HG03342 (cell line): ENCODE results near the gene CYSTM1.
"Not testable (repeated sequence)": the region's sequence is repeated elsewhere in the genome, so short reads cannot be mapped to it uniquely, and the experiment has no call there.

Experiments
- ATAC-seq: cut with Tn5 transposase; IDR thresholded peaks from one replicate; pipeline ENCODE4 v1.9.1; 2021; ENCODE audit warnings: mild to moderate bottlenecking, moderate library complexity; ENCODE audit not compliant: unreplicated experiment

CYSTM1 gene

DNA sequence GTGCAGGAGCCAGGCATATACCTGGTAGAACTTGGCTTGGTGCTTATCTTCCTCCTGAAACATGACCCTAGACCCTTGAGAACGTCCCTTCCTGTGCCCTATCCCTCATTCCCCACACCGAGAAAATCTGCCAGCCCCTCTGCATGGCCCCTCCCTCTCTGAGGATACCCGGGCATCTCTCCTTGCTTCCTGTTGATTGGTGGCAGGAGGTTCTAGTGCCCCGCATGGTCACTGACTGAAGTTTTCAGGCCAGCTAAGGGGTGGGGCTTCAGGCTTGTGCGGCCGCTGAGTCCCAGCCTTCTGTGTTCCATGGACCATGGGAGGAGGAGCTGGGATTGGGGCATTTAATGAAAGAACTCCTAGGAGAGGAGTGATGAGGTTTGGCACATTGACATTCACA lies 26.5 kb upstream of the CYSTM1 start:
- no peak for ATAC-seq

DNA sequence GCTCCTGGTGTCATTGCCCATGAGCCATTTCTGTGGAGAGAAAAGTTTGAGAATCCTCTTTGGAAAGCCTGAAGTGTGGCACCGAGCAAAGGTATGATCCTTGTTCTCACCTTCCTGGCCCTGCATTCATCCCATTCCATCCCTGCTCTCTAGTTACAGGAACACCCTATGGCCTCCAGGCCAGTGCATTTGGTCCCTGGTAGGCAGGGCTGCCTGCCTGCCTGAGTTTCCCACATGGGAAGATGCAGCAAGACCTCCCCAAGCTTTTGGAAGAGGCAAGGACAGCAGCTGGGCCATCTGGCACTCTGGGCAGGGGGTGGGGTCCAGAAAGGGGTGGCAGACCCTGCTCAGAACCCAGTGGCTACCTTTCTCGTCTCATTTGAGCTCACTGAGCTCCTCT lies 24.8 kb upstream of the CYSTM1 start:
- ATAC-seq: no peak

DNA sequence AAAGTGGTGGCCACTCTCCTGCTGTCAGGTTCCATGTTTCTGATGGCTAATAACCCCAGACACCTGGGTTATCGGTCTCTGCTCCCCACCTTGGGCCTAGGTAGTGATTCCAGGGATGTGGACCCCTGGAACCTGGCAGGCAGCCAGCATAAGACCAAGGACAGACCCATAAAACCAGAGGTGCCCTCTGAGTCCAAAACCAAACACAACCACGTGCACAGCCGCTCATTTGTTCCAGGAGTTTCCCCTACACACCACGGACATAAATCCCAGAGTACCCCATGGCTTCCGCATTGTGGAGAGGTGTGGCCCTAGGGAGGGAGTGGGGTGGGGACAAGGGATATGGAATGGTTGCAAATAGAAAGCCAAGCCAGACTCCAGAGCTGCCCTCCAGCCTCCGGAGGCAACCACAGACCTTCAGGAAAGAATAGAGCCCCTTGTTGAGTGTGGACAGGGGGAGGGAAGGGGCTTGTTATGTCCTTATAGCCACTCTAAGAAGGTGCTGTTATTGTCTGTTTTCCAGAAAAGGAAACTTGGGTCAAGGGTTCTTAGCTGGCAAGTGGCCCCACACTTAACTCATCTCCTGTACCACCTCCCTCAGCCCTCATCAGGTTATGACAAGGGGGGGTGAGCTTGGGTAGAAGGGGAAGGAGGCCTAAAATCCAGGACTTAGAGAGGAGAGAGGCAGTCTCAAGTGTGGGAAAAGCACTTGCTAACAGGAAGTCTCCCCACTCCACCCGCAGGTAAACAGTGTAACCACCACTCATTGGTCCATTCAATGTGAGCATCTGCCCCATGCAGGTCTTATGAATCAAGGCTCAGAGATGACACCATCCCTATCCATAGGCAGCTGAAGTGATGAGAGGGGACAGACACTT lies 23.6 kb upstream of the CYSTM1 start:
- ATAC-seq: no peak

DNA sequence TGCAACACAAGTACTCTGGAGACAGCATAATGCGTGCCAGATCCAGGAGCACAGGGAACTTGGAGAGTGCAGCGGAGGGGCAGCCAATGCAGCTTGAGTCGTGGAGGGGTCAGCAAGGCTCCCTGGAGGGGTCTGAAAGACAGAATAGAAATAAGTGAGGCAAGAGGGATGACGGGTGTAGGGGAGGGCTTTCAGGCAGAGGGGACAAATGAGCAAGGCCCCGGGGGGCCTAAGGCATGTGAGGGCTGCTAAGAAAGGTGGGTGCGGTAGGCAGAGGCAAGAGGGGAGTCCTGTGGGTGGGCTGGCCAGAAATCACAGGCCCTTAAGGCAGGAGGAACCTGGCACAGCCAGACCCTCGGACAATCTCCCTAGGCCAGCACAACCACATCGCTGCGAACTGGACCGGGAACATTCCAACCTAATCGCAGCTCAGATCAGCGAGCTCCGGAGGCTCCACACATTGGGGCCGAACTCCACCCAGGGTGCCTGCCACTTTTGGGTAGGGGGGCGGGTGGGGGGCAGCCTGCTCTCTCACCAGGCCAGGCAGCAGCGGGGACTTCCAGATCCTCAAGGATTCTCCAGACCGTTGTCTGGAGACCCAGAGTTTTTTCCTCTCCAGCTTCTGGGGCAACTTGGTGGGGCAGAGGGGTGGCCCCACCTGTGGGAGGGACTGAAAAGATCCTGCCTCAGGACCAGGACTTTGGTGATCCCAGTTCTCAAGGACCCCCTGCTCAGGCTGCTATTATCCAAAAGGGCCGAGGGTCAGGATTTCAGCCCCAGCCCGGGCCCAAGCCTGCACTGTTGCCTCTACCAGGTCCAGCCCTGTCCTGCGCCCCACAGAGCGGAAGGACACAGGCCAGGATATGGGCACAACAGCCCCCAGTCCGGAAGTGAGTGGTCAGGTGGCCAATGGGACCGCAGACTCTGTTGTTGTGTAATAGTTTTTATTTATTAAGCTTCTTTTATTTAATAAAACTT lies 22.7 kb upstream of the CYSTM1 start:
- ATAC-seq: no peak

DNA sequence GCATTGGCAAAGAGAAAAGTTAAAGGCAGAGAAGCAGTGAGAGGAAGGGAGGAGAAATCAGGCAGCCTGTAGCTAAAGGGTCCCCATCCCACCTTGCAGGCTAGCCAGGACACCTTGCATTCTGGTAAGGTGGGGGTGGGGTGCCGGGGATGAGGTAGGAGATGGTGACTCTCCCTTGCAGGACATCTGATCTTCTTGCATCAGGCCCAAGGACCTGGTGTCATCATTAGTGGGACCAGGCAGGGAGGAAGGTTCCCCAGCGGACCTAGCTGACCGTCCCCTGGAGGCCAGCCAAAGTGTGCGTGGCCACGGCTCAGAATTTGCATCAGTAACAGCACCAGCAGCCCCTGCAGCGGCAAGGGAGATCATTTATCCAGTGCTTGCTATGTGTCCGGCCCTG lies 21.7 kb upstream of the CYSTM1 start:
- no peak for ATAC-seq

DNA sequence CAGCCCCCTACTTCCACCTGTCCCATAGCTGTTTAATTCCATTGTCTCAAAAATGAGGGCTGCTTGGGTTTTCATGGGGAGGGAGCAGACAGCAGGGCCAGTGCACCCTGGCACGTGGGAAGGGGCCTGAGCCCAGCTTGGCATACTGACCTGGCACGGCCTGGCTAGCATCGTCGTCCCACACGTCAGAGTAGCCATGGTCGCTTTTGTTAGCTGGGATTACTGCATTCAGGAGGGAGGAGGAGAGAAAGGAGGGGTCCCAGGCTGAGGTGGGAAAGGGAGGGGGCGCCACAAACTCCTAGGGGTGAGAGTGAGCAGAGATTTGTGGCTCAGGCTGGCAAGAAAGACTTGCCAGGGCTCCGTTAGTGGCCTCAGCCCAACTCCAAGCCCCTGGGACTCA lies 21.1 kb upstream of the CYSTM1 start:
- no peak for ATAC-seq

DNA sequence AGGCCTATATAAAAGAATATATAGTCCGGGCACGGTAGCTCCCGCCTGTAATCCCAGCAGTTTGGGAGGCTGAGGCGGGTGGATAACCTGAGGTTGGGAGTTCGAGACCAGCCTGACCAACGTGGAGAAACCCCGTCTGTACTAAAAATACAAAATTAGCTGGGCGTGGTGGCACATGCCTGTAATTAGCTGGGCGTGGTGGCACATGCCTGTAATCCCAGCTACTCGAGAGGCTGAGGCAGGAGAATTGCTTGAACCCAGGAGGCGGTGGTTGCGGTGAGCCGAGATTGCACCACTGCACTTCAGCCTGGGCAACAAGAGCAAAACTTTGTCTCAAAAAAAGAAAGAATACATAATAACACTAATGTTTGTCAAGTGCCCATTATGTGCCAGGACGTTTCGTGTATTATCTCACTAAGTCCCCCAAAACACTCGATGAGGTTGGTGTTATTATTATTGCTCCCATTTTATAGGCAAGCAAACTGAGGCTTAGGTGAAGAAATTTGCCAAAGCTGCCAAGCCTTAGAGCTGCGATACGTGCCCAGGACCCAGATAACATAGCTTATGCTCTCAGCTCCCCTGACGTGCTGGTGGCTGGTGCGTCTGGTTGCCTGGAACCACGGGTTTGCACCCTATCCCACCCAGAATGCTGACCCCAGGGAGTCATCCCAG lies 20.1 kb upstream of the CYSTM1 start:
- ATAC-seq: not testable (repeated sequence)

DNA sequence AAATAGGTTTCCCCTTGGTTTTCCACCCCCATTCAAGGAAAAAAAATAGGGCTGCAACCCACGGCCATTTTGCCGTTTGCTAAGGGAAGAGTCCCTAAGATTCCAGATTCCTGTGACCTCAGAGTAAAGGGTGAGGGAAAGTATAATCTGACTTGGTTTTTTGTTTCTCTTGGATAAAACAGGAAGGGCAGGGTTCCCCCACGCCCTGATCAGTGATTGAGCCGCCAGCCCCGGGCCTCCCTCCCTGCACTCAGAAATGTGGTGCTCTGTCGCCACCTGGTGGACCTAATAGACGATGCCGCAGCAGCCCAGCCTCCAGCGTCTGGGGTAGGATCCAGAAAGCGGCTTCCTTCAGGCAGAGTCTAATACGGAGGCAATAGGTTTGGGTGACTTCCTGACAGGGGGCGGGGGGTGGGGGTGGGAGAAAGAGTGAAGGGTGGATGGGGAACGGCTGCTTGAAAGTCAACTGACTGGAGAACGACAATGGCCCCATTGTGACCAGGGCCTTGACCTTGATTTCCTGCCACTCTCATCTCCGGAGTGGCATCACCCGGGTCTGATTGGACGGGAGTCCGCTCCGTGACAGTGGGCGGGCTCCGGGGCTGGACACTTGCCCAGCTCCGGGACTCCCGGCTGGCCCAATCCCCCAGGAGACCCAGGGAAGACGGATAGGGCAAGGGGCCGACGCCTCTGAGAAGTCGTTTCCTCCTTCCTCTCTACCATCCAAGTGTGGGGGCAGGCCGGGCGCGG lies 17.8 kb upstream of the CYSTM1 start:
- peak; percentile 95 for ATAC-seq

DNA sequence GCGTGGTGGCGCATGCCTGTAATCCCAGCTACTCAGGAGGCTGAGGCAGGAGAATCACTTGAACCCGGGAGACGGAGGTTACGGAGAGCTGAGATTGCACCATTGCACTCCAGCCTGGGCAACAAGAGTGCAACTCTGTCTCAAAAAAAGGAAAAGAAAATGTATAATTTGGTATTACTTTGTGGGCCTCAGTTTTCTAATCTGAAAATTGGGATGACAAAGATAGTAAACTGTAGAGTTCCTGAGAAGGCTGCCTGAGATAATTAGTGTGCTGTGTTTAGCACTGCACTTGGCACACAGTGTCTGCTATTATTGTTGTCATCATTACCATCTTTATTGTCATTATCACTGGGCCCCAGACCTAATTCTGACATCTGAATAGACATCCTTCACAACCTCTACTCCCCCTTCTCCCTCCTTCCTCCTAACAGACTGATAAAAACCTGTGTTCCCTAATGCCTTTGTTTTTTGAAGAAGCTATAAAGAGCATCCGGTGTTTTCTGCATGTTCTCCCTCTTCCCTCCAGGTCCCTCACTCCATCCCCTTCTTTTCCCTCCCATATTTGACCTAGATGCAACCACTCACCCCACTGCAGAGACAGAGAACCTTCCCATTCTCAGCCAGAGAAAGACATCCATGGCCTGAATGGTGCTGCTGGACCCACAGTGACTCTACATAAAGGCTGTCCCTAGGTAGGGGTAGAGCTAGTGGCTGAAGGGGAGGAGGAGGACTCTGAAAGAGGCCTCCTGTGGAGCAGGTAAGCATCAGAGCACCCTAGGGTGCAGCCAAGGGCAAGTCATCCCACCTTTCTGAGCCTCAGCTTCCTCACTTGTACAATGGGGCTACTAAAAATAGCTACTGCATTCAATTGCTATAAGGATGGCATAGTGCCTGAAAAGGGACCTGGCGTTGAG lies 15.7 kb upstream of the CYSTM1 start:
- ATAC-seq: no peak

DNA sequence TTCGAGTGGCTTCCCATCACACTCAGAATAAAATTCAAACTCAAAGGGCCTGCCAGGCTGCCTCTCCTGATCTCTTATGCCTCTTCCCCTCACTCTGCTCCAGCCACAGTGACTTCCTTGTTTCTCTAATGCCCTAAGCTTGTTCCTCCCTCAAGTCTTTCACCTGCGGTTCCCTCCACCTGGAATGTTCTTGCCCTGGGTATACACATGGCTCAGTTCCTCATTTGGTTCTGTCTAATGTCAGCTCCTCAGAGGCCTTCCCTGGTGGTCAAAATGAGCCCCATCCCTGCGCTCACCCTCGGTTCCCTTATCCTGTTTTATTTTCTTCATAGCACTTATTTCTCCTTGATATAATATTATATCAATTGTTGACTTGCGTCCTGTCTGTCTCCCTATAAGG lies 12.7 kb upstream of the CYSTM1 start:
- no peak for ATAC-seq

DNA sequence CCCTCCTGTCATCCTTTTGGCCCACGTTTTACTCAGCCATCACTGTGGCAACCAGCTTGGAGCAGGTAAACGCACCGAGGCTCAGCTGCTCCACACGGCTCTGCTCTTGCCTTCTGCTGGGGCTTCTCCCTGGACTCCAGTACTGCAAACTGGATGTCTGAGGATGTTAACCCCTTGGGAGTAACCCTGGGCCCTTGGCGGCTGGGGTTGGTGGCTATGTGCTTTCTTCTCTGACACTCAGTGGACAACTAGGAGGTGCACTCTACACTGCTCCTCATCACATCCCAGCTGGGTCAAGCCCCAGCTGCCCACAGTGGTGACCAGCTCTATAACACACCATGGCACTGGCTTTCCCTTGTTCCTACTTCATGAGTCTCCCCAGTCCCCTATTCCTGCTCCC lies 12.2 kb upstream of the CYSTM1 start:
- ATAC-seq: no peak

DNA sequence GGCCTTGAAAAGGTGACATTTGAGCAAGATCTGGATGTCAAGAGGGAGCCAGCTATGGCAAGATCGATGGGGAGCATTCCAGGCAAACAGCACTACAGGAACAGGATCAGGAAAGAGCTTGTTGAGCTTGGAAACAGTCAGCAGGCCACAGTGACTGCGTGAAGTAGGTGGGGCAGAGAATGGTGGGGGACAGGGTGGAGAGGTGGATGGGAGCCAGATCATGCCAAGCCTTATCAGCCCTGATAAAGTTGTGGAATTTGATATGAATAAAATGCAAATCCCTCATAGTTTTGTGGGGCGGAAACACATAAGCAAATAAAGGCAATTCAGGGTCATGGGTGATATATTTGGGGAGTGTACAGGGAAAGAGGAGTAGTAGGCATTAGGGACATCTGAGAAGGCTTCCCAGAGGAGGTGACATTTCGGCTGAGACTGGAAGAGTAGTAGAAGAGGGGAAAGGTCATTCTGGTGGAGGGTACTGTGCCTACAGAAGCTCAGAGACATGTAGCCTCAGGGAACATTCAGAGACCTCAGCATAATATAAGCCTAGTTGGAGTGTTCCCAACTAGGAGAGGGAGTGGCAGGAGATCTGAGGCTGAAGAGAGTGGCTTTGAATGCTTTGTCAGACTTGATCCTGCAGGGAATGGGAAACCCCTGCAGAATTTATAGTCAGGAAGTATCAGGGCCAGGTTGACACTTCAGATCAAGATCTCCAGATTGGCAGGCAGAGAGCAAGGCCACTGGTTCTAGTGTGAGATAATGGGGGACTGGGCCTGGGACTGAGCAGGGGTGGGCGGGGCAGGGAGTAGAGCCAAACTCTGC lies 9.7 kb upstream of the CYSTM1 start:
- no peak for ATAC-seq

DNA sequence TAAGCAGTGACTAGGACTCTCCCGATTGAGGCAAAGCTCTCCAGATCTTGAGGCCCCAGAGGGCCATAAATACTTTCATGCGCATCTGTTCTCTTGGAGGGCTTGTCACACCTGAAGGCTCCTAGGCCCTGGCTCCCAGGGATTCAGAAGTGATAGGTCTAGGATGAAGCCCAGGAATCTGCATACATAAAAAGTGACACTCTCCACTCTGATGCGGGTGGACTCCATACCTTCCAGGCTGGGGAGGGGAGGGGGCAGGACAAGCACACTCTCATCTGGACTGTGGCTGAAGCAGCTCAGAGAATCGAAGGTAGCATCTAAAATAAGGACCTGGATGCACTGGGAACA lies 9.1 kb upstream of the CYSTM1 start:
- ATAC-seq: no peak

DNA sequence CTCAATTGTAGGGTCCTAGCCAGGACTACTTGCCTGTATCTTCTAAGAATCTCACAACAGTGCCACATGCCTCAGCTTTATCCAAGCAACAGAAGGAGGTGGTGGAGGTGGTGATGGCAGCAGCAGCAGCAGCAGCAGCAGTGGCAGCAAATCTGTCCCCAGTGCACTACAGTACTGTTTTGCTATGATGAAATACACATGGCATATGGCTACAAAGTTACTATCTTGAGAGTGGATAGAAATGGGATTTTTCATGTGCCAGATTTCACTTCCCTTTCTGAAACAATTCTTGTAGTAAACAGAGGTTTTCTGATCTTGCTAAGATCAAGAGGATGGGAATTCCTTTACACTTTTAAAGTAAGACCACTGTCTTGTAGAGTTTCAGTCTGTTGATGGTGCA lies 8.1 kb upstream of the CYSTM1 start:
- ATAC-seq: no peak

DNA sequence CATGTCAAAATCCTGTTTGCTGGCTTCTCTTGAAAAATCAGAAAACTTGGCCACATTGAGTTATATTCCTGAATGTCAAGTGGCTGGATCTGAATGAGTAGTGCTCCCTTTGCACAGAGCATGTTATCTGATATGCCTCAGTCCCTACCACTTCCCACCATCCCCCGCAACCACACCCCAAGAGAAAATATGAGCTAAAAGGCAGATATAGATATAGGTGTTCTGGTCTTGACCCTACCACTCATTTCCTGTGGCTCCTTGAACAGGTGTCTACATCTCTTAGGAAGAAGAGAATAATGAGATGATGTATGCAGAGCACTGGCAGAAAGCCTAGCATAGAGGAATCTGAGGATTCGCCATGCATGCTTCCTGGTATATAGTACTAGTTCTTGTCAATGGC lies 6.6 kb upstream of the CYSTM1 start:
- no peak for ATAC-seq

DNA sequence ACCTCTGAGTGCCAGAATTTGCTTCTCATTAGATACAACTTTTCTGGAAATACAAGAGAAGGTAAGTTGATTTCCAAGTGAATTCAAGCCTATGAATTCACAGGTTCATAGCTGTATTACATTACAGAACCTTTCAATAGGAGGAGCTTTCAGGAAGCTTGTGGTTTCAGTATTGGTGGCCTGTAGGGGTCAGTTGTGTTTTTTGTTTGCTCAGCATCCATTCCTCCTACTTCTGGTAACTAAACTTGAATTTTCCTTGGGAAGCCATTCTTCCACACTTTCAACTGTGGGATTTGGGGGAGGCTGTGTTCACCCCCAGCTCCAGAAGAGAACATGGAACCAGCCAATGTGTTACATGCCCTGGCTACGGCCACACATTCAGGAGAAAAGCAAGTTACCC lies 5.6 kb upstream of the CYSTM1 start:
- ATAC-seq: no peak

DNA sequence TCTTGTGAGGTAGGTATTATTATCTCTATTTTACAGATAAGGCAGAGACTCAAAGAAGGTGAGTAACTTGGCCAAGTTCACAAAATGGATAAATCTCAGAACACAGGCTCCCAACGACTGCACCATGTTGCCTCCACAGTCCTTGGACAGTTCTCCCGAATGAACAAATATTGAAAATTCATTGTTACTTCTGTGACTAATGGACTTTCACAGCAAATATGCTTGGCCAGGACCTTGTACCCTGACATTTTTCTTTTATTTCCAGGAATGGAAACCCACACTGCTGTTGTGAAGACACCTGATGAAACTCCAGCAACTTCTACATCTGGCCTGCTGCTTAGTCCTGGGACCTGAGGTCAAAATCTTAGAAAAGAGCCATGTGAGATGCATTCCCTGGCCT lies 2.5 kb upstream of the CYSTM1 start:
- no peak for ATAC-seq

DNA sequence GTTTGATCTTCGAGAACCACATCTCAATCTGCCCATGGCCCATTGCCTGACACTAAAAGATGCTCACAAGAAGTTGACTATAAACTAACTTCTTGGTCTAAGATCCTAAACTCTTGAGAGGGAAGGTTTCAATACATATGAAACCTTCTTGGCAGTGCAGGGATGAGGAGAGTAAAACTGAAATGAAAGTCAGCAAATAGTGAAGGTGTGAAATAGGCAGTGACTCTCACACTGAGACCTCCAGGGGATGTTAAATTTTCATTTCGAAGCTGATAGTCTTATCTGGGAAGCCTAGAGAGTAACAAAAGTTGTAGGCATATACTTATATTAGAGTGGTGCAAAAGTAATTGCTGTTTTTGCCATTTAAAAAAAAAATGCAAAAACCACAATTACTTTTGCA lies 974 bp upstream of the CYSTM1 start:
- ATAC-seq: no peak
